ENCODE data around the gene MYH15. TPM values are rescaled to one million over a fixed set of nuclear protein-coding genes. Genes with fewer than 3 reads are reported as not detected.

The MYH15 gene
- total RNA-seq, result 0.19 and 0.63 TPM in 2 replicates

DNA sequence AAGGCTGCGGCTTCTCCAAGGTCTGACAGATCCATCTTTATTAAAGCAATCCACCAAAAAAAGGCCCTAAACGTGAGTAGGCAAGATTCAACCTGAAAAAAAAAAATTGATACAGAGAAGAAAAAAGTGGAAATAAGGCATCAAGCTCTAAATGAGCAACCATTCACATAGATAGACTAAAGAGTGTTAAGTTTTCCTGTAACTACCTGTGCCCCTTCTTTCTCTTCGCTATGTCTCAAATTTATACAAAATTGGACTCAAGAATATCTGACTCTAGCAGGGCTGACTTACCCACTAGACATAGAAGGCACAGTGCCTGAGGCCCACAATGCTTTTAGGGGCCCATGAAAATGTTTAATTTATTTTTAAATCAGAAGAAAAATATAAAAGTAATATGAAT, at the start of gene MYH15:
MYH15 (minus strand) TSS at position 101 of the 400 bp plus-strand sequence; CDS start at position 35, 66 bp downstream.

Other genes starting within 250 kb of the MYH15 start
- gene HHLA2, start 214.0 kb downstream of the MYH15 start, total RNA-seq, result not detected in 2 replicates
- 13.0 and 26.0 TPM in 2 replicates for gene CIP2A, start 78.8 kb upstream of the MYH15 start, total RNA-seq
- gene DZIP3, start 79.1 kb upstream of the MYH15 start, total RNA-seq, result 5.1 and 5.2 TPM in 2 replicates
- gene RETNLB, start 246.8 kb upstream of the MYH15 start, total RNA-seq, result not detected in 2 replicates

Data from endothelial cell of coronary artery (primary cell).